Calu3 (cell line): Measurements from ENCODE around the gene GLIS1. TPM values are rescaled to one million over a fixed set of nuclear protein-coding genes. Genes with fewer than 3 reads are reported as not detected.

ENCODE experiments used
- BruUV-seq: library from RNA; stranded (reverse); fragments of 400-500 nt; replicated peaks from 2 replicates; lab custom pipeline; 2021; lab: Mats Ljungman, UMichigan
- CTCF ChIA-PET: fragments of 300-600 bp; sonication (Branson Sonifier 250); formaldehyde crosslinking; loops from one replicate; lab custom pipeline; 2022; ENCODE audit warnings: antibody characterized with exemption; lab: Charles Lee
- DNase-seq: peaks from one replicate; pipeline ENCODE4 v3.0.0; 2022
- H3K27ac Mint-ChIP-seq: one replicate; pipeline ENCODE4 v1.8.0; 2022; ENCODE audit warnings: mixed read lengths; ENCODE audit not compliant: unreplicated experiment
- H3K27me3 Mint-ChIP-seq: one replicate; pipeline ENCODE4 v1.8.0; 2022; ENCODE audit warnings: mixed read lengths; ENCODE audit not compliant: unreplicated experiment
- H3K36me3 Mint-ChIP-seq: one replicate; pipeline ENCODE4 v1.8.0; 2022; ENCODE audit warnings: mild to moderate bottlenecking, moderate library complexity, mixed read lengths; ENCODE audit not compliant: insufficient read depth, unreplicated experiment
- H3K4me1 Mint-ChIP-seq: one replicate; pipeline ENCODE4 v1.8.0; 2022; ENCODE audit warnings: mild to moderate bottlenecking, low read depth, mixed read lengths; ENCODE audit not compliant: unreplicated experiment
- H3K4me3 Mint-ChIP-seq: one replicate; pipeline ENCODE4 v1.8.0; 2022; ENCODE audit warnings: mild to moderate bottlenecking, low read depth, moderate library complexity, mixed read lengths; ENCODE audit not compliant: unreplicated experiment
- H3K9me3 Mint-ChIP-seq: one replicate; pipeline ENCODE4 v1.8.0; 2022; ENCODE audit warnings: low read depth, mixed read lengths; ENCODE audit not compliant: unreplicated experiment
- CTCF ChIP-seq: fragments of 200-600 bp; IDR thresholded peaks from one replicate; pipeline ENCODE4 v1.8.0; 2022; ENCODE audit warnings: antibody characterized with exemption; ENCODE audit not compliant: unreplicated experiment
- intact Hi-C: fragments of 100-400 bp; cut with micrococcal nuclease; formaldehyde crosslinking; loops from one replicate; pipeline ENCODE4 v1.10.0; 2022; ENCODE audit not compliant: unreplicated experiment
- total RNA-seq: library from RNA; stranded (reverse); gene quantifications from 2 replicates; pipeline ENCODE4 v1.2.3, GENCODE V29; 2022

Gene GLIS1
- total RNA-seq, 1 experiment from 2014 or later, result not detected

- CTCF ChIA-PET, result interaction anchor here (0.8 kb wide), 1 partner anchor 52 kb away, joined by 3 read pairs; no protein-coding TSS in a partner anchor
- no TSS peak for BruUV-seq
- H3K9me3 Mint-ChIP-seq, result no peaks in the 10 kb centered on the region
- no peaks in the 10 kb centered on the region for H3K4me1 Mint-ChIP-seq
- H3K27ac Mint-ChIP-seq, result no peak overlapping the region
- no peak for DNase-seq
- no peaks in the 10 kb centered on the region for H3K36me3 Mint-ChIP-seq
- TF ChIP-seq CTCF, result no peak
- H3K4me3 Mint-ChIP-seq, result no peak overlapping the region
- intact Hi-C loops, result no loop called here
- H3K27me3 Mint-ChIP-seq, result peaks cover 39% of the 10 kb centered on the region
Measured at GRCh38 chr1:53600001-53600400, 139.0 kb downstream of the GLIS1 start.

GRCh38 chr1:53599481-53599880 is 139.5 kb downstream of the GLIS1 start:
- no peak for DNase-seq
- no TSS peak for BruUV-seq
- CTCF ChIA-PET, result interaction anchor here (0.8 kb wide), 1 partner anchor 52 kb away, joined by 3 read pairs; no protein-coding TSS in a partner anchor
- intact Hi-C loops, result no loop called here
- H3K27me3 Mint-ChIP-seq, result peaks cover 36% of the 10 kb centered on the region
- H3K4me1 Mint-ChIP-seq, result no peaks in the 10 kb centered on the region
- H3K27ac Mint-ChIP-seq, result no peak overlapping the region
- H3K36me3 Mint-ChIP-seq, result no peaks in the 10 kb centered on the region
- no peak for TF ChIP-seq CTCF
- H3K4me3 Mint-ChIP-seq, result no peak overlapping the region
- no peaks in the 10 kb centered on the region for H3K9me3 Mint-ChIP-seq

GRCh38 chr1:53598966-53599365 is 140.0 kb downstream of the GLIS1 start:
- no peak overlapping the region for H3K4me3 Mint-ChIP-seq
- H3K36me3 Mint-ChIP-seq, result no peaks in the 10 kb centered on the region
- BruUV-seq, result no TSS peak
- no peak for TF ChIP-seq CTCF
- CTCF ChIA-PET, result no interaction called here
- no peak overlapping the region for H3K27ac Mint-ChIP-seq
- peaks cover 36% of the 10 kb centered on the region for H3K27me3 Mint-ChIP-seq
- DNase-seq, result no peak
- intact Hi-C loops, result no loop called here
- no peaks in the 10 kb centered on the region for H3K9me3 Mint-ChIP-seq
- H3K4me1 Mint-ChIP-seq, result no peaks in the 10 kb centered on the region

- TF ChIP-seq CTCF, result no peak
- Mint-ChIP-seq H3K9me3 (no peaks in the 10 kb centered on the region), H3K36me3 (no peaks in the 10 kb centered on the region), H3K27ac (no peak overlapping the region), H3K4me1 (no peaks in the 10 kb centered on the region), H3K27me3 (peaks cover 32% of the 10 kb centered on the region), H3K4me3 (no peak overlapping the region)
- CTCF ChIA-PET, result interaction anchor here (0.7 kb wide), 1 partner anchor 10 kb away, joined by 3 read pairs; no protein-coding TSS in a partner anchor
- intact Hi-C loops, result no loop called here
- BruUV-seq, result no TSS peak
- DNase-seq, result no peak
Measured at GRCh38 chr1:53595906-53596305, 143.1 kb downstream of the GLIS1 start.
